Measurements from ENCODE around the gene GARRE1.

The GARRE1 gene

GRCh38 chr19:34298891-34299520 is 44.7 kb downstream of the GARRE1 start:
- DNase-seq: no peak

DNA sequence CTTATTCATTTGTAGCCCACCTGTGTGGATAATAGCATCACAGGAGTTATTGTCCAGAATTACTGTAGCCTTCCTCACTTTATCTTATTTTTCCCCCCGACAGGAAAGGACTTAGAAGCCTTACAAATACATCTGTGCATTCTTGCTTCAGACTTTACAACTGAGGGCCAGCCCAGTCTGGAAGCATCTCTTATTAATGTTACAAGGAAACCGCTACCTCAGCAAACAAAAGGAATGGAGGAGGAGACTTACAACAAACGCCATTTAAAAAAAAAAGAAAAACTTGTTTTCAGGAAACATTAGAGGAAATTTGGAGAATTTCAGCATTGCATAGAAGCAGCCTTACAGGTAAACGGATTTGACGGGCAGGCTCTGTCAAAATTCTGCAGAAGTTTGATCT is 45.2 kb downstream of the GARRE1 start:
- DNase-seq: no peak

GRCh38 chr19:34300380-34300779 is 46.0 kb downstream of the GARRE1 start:
- DNase-seq: no peak

GRCh38 chr19:34300962-34301361 is 46.6 kb downstream of the GARRE1 start:
- no peak for DNase-seq

Data from hippocampal formation (tissue), 2 donors.